ENCODE measurements around the gene PRR19.
"Not testable (repeated sequence)": the region's sequence is repeated elsewhere in the genome, so short reads cannot be mapped to it uniquely, and the experiment has no call there.

The PRR19 gene

GRCh38 chr19:42325308-42325895 lies 23.5 kb downstream of the PRR19 start, which contains the start of gene MEGF8:
MEGF8 (plus strand) TSS chr19:42325635; CDS start chr19:42326244, 609 bp downstream.
- H3K9me3 ChIP-seq (ENCODE audit: insufficient read depth, low read length) = no peaks in the 10 kb centered on the region
- H3K27me3 ChIP-seq (ENCODE audit: insufficient read depth, insufficient read length) = peaks cover 32% of the 10 kb centered on the region
- peak within 1 kb of the TSS; percentile 90 for H3K9ac ChIP-seq (ENCODE audit: insufficient read length, low read depth)
- peaks cover 5% of the 10 kb centered on the region for H3K4me1 ChIP-seq (ENCODE audit: insufficient read depth, insufficient read length)
- TF ChIP-seq YY1 (IDR thresholded peaks at IDR 0.05; ENCODE audit: insufficient read depth, insufficient read length) (no peak), ZNF274 (IDR thresholded peaks at IDR 0.05; ENCODE audit: low read depth, low read length) (no peak), SUZ12 (IDR thresholded peaks at IDR 0.05; ENCODE audit: extremely low read depth, insufficient read depth, insufficient read length) (no peak)
- H3K36me3 ChIP-seq (ENCODE audit: insufficient read depth, insufficient read length, low read length) = no peaks in the 10 kb centered on the region
- peak; percentile 96 for DNase-seq (ENCODE audit: low read depth, low spot score)
- H3K4me3 ChIP-seq (ENCODE audit: insufficient read length, low read depth) = peak within 1 kb of the TSS; percentile 84

GRCh38 chr19:42325896-42326771 lies 24.2 kb downstream of the PRR19 start:
- Histone ChIP-seq H3K4me3 (ENCODE audit: insufficient read length, low read depth) (peak overlapping the region; percentile 84), H3K9ac (ENCODE audit: insufficient read length, low read depth) (peak overlapping the region; percentile 90), H3K9me3 (ENCODE audit: insufficient read depth, low read length) (no peaks in the 10 kb centered on the region), H3K36me3 (ENCODE audit: insufficient read depth, insufficient read length, low read length) (no peaks in the 10 kb centered on the region), H3K27me3 (ENCODE audit: insufficient read depth, insufficient read length) (peaks cover 32% of the 10 kb centered on the region), H3K4me1 (ENCODE audit: insufficient read depth, insufficient read length) (peaks cover 5% of the 10 kb centered on the region)
- TF ChIP-seq YY1 (IDR thresholded peaks at IDR 0.05; ENCODE audit: insufficient read depth, insufficient read length) (no peak), SUZ12 (IDR thresholded peaks at IDR 0.05; ENCODE audit: extremely low read depth, insufficient read depth, insufficient read length) (no peak), ZNF274 (IDR thresholded peaks at IDR 0.05; ENCODE audit: low read depth, low read length) (no peak)
- DNase-seq (ENCODE audit: low read depth, low spot score) = no peak

GRCh38 chr19:42326969-42327368 lies 25.0 kb downstream of the PRR19 start:
- Histone ChIP-seq H3K4me1 (ENCODE audit: insufficient read depth, insufficient read length) (peaks cover 5% of the 10 kb centered on the region), H3K9me3 (ENCODE audit: insufficient read depth, low read length) (no peaks in the 10 kb centered on the region), H3K4me3 (ENCODE audit: insufficient read length, low read depth) (no peak overlapping the region), H3K9ac (ENCODE audit: insufficient read length, low read depth) (no peak overlapping the region), H3K27me3 (ENCODE audit: insufficient read depth, insufficient read length) (peaks cover 27% of the 10 kb centered on the region), H3K36me3 (ENCODE audit: insufficient read depth, insufficient read length, low read length) (no peaks in the 10 kb centered on the region)
- DNase-seq (ENCODE audit: low read depth, low spot score) = no peak
- TF ChIP-seq ZNF274 (IDR thresholded peaks at IDR 0.05; ENCODE audit: low read depth, low read length) = no peak
- no peak for TF ChIP-seq YY1 (IDR thresholded peaks at IDR 0.05; ENCODE audit: insufficient read depth, insufficient read length)
- no peak for TF ChIP-seq SUZ12 (IDR thresholded peaks at IDR 0.05; ENCODE audit: extremely low read depth, insufficient read depth, insufficient read length)

GRCh38 chr19:42327381-42327780 lies 25.4 kb downstream of the PRR19 start:
- DNase-seq (ENCODE audit: low read depth, low spot score) = no peak
- peaks cover 23% of the 10 kb centered on the region for H3K27me3 ChIP-seq (ENCODE audit: insufficient read depth, insufficient read length)
- TF ChIP-seq YY1 (IDR thresholded peaks at IDR 0.05; ENCODE audit: insufficient read depth, insufficient read length) (no peak), SUZ12 (IDR thresholded peaks at IDR 0.05; ENCODE audit: extremely low read depth, insufficient read depth, insufficient read length) (no peak), ZNF274 (IDR thresholded peaks at IDR 0.05; ENCODE audit: low read depth, low read length) (no peak)
- no peak overlapping the region for H3K9ac ChIP-seq (ENCODE audit: insufficient read length, low read depth)
- peaks cover 5% of the 10 kb centered on the region for H3K4me1 ChIP-seq (ENCODE audit: insufficient read depth, insufficient read length)
- no peak overlapping the region for H3K4me3 ChIP-seq (ENCODE audit: insufficient read length, low read depth)
- no peaks in the 10 kb centered on the region for H3K9me3 ChIP-seq (ENCODE audit: insufficient read depth, low read length)
- H3K36me3 ChIP-seq (ENCODE audit: insufficient read depth, insufficient read length, low read length) = no peaks in the 10 kb centered on the region

GRCh38 chr19:42328106-42328505 lies 26.2 kb downstream of the PRR19 start:
- DNase-seq (ENCODE audit: low read depth, low spot score) = no peak
- H3K27me3 ChIP-seq (ENCODE audit: insufficient read depth, insufficient read length) = peaks cover 18% of the 10 kb centered on the region
- H3K4me1 ChIP-seq (ENCODE audit: insufficient read depth, insufficient read length) = peaks cover 5% of the 10 kb centered on the region
- TF ChIP-seq ZNF274 (IDR thresholded peaks at IDR 0.05; ENCODE audit: low read depth, low read length) = no peak
- TF ChIP-seq SUZ12 (IDR thresholded peaks at IDR 0.05; ENCODE audit: extremely low read depth, insufficient read depth, insufficient read length) = no peak
- TF ChIP-seq YY1 (IDR thresholded peaks at IDR 0.05; ENCODE audit: insufficient read depth, insufficient read length) = no peak
- no peak overlapping the region for H3K4me3 ChIP-seq (ENCODE audit: insufficient read length, low read depth)
- H3K9ac ChIP-seq (ENCODE audit: insufficient read length, low read depth) = no peak overlapping the region
- H3K9me3 ChIP-seq (ENCODE audit: insufficient read depth, low read length) = no peaks in the 10 kb centered on the region
- H3K36me3 ChIP-seq (ENCODE audit: insufficient read depth, insufficient read length, low read length) = no peaks in the 10 kb centered on the region

GRCh38 chr19:42328854-42329253 lies 26.9 kb downstream of the PRR19 start:
- no peak for TF ChIP-seq YY1 (IDR thresholded peaks at IDR 0.05; ENCODE audit: insufficient read depth, insufficient read length)
- Histone ChIP-seq H3K4me3 (ENCODE audit: insufficient read length, low read depth) (no peak overlapping the region), H3K9me3 (ENCODE audit: insufficient read depth, low read length) (no peaks in the 10 kb centered on the region), H3K9ac (ENCODE audit: insufficient read length, low read depth) (no peak overlapping the region), H3K36me3 (ENCODE audit: insufficient read depth, insufficient read length, low read length) (no peaks in the 10 kb centered on the region), H3K27me3 (ENCODE audit: insufficient read depth, insufficient read length) (peaks cover 10% of the 10 kb centered on the region), H3K4me1 (ENCODE audit: insufficient read depth, insufficient read length) (peaks cover 5% of the 10 kb centered on the region)
- no peak for DNase-seq (ENCODE audit: low read depth, low spot score)

GRCh38 chr19:42330241-42330711 lies 28.3 kb downstream of the PRR19 start:
- no peak overlapping the region for H3K9ac ChIP-seq (ENCODE audit: insufficient read length, low read depth)
- no peaks in the 10 kb centered on the region for H3K27me3 ChIP-seq (ENCODE audit: insufficient read depth, insufficient read length)
- H3K36me3 ChIP-seq (ENCODE audit: insufficient read depth, insufficient read length, low read length) = no peaks in the 10 kb centered on the region
- H3K4me1 ChIP-seq (ENCODE audit: insufficient read depth, insufficient read length) = peaks cover 5% of the 10 kb centered on the region
- H3K4me3 ChIP-seq (ENCODE audit: insufficient read length, low read depth) = no peak overlapping the region
- no peaks in the 10 kb centered on the region for H3K9me3 ChIP-seq (ENCODE audit: insufficient read depth, low read length)
- TF ChIP-seq YY1 (IDR thresholded peaks at IDR 0.05; ENCODE audit: insufficient read depth, insufficient read length) (no peak), ZNF274 (IDR thresholded peaks at IDR 0.05; ENCODE audit: low read depth, low read length) (no peak), SUZ12 (IDR thresholded peaks at IDR 0.05; ENCODE audit: extremely low read depth, insufficient read depth, insufficient read length) (no peak)
- no peak for DNase-seq (ENCODE audit: low read depth, low spot score)

GRCh38 chr19:42331333-42331732 lies 29.4 kb downstream of the PRR19 start:
- not testable (repeated sequence) for H3K9ac ChIP-seq (ENCODE audit: insufficient read length, low read depth); H3K27me3 ChIP-seq (ENCODE audit: insufficient read depth, insufficient read length); H3K9me3 ChIP-seq (ENCODE audit: insufficient read depth, low read length); H3K4me3 ChIP-seq (ENCODE audit: insufficient read length, low read depth); H3K4me1 ChIP-seq (ENCODE audit: insufficient read depth, insufficient read length); H3K36me3 ChIP-seq (ENCODE audit: insufficient read depth, insufficient read length, low read length); DNase-seq (ENCODE audit: low read depth, low spot score)
